GM06990 (cell line): ENCODE results near the gene CIB2.

ENCODE experiments used
- DNase-seq: peaks from one replicate; pipeline ENCODE4 v3.0.0-alpha.2; 2011; ENCODE audit not compliant: insufficient read length; ENCODE audit errors: extremely low read depth
- H3K27me3 ChIP-seq: replicated peaks from 2 replicates; pipeline ENCODE4 v1.6.0; 2011; ENCODE audit warnings: low read length; ENCODE audit not compliant: control insufficient read depth, insufficient read depth
- H3K36me3 ChIP-seq: 2 replicates; pipeline ENCODE4 v1.5.1; 2011; ENCODE audit warnings: low read length; ENCODE audit not compliant: control insufficient read depth, insufficient read depth
- H3K4me3 ChIP-seq: replicated peaks from 2 replicates; pipeline ENCODE4 v1.5.1; 2011; ENCODE audit warnings: low read depth, mild to moderate bottlenecking, control low read depth, low read length
- CTCF ChIP-seq: IDR thresholded peaks from 2 replicates; pipeline ENCODE4 v1.5.1; 2011; ENCODE audit warnings: low read length, control low read depth, mild to moderate bottlenecking, inconsistent platforms; ENCODE audit not compliant: insufficient read depth, poor library complexity, severe bottlenecking

Gene CIB2

GRCh38 chr15:78108300-78109084 lies 22.8 kb downstream of the CIB2 start:
- DNase-seq: peak; percentile 61
- H3K27me3 ChIP-seq: no peaks in the 10 kb centered on the region
- no peak overlapping the region for H3K4me3 ChIP-seq
- peak; percentile 94 for TF ChIP-seq CTCF
- no peaks in the 10 kb centered on the region for H3K36me3 ChIP-seq

GRCh38 chr15:78107471-78107870 lies 23.8 kb downstream of the CIB2 start:
- H3K4me3 ChIP-seq: no peak overlapping the region
- H3K27me3 ChIP-seq: no peaks in the 10 kb centered on the region
- no peak for DNase-seq
- no peak for TF ChIP-seq CTCF
- H3K36me3 ChIP-seq: no peaks in the 10 kb centered on the region

GRCh38 chr15:78105476-78106241 lies 25.6 kb downstream of the CIB2 start:
- no peak overlapping the region for H3K4me3 ChIP-seq
- H3K27me3 ChIP-seq: no peaks in the 10 kb centered on the region
- no peak for DNase-seq
- no peaks in the 10 kb centered on the region for H3K36me3 ChIP-seq
- no peak for TF ChIP-seq CTCF

GRCh38 chr15:78104566-78105475 lies 26.4 kb downstream of the CIB2 start:
- Histone ChIP-seq H3K4me3 (no peak overlapping the region), H3K36me3 (no peaks in the 10 kb centered on the region), H3K27me3 (no peaks in the 10 kb centered on the region)
- TF ChIP-seq CTCF: no peak
- no peak for DNase-seq

GRCh38 chr15:78104119-78104479 lies 27.1 kb downstream of the CIB2 start:
- DNase-seq: no peak
- no peak overlapping the region for H3K4me3 ChIP-seq
- no peaks in the 10 kb centered on the region for H3K36me3 ChIP-seq
- no peak for TF ChIP-seq CTCF
- H3K27me3 ChIP-seq: no peaks in the 10 kb centered on the region
